WERI-Rb-1 (cell line): ENCODE results near the gene STT3A.
A peak's percentile ranks its signal among the peaks of the same experiment; 100 is the strongest.

Experiments
- DNase-seq: peaks from one replicate; pipeline ENCODE4 v3.0.0-alpha.2; 2020
- H3K27ac ChIP-seq: fragments of 250-450 bp; sonication (Bioruptor Pico); 2 replicates; pipeline ENCODE4 v1.5.1; 2020; ENCODE audit warnings: mild to moderate bottlenecking, moderate library complexity
- H3K27me3 ChIP-seq: fragments of 250-450 bp; sonication (Bioruptor Pico); 2 replicates; pipeline ENCODE4 v1.5.1; 2021; ENCODE audit warnings: mild to moderate bottlenecking, low read depth, moderate library complexity; ENCODE audit not compliant: insufficient read depth, severe bottlenecking
- H3K36me3 ChIP-seq: fragments of 250-450 bp; sonication (Bioruptor Pico); 2 replicates; pipeline ENCODE4 v1.5.1; 2020; ENCODE audit warnings: mild to moderate bottlenecking, moderate library complexity
- H3K4me3 ChIP-seq: 2 replicates; pipeline ENCODE4 v1.5.1; 2011; ENCODE audit warnings: low read depth, mild to moderate bottlenecking, control low read depth, low read length
- H3K9me3 ChIP-seq: fragments of 250-450 bp; sonication (Bioruptor Pico); 2 replicates; pipeline ENCODE4 v1.5.1; 2021; ENCODE audit warnings: mild to moderate bottlenecking, moderate library complexity; ENCODE audit not compliant: severe bottlenecking
- CTCF ChIP-seq: IDR thresholded peaks from 2 replicates; pipeline ENCODE4 v1.5.1; 2011; ENCODE audit warnings: low read depth, mild to moderate bottlenecking, control low read depth, inconsistent platforms, low read length

The STT3A gene

GRCh38 chr11:125592305-125593113 is at the start of gene STT3A:
STT3A (plus strand) TSS chr11:125592852; CDS start chr11:125595916, 3,064 bp downstream.
- H3K27ac ChIP-seq, result peak within 1 kb of the TSS; percentile 82
- H3K9me3 ChIP-seq, result no peaks in the 10 kb centered on the region
- peaks cover 19% of the 10 kb centered on the region for H3K36me3 ChIP-seq
- no peaks in the 10 kb centered on the region for H3K27me3 ChIP-seq
- DNase-seq, result peak; percentile 98
- peak within 1 kb of the TSS; percentile 90 for H3K4me3 ChIP-seq
- TF ChIP-seq CTCF, result no peak

GRCh38 chr11:125550780-125551179 is 41.9 kb upstream of the STT3A start:
- TF ChIP-seq CTCF, result no peak
- Histone ChIP-seq H3K36me3 (no peaks in the 10 kb centered on the region), H3K27me3 (no peaks in the 10 kb centered on the region), H3K4me3 (no peak overlapping the region), H3K27ac (no peak overlapping the region), H3K9me3 (peaks cover 27% of the 10 kb centered on the region)
- no peak for DNase-seq

GRCh38 chr11:125551835-125552342 is 40.8 kb upstream of the STT3A start:
- no peak for DNase-seq
- Histone ChIP-seq H3K27ac (no peak overlapping the region), H3K9me3 (peaks cover 27% of the 10 kb centered on the region), H3K36me3 (no peaks in the 10 kb centered on the region), H3K4me3 (no peak overlapping the region), H3K27me3 (no peaks in the 10 kb centered on the region)
- no peak for TF ChIP-seq CTCF

GRCh38 chr11:125552927-125553326 is 39.7 kb upstream of the STT3A start:
- Histone ChIP-seq H3K27ac (no peak overlapping the region), H3K36me3 (no peaks in the 10 kb centered on the region), H3K9me3 (peaks cover 27% of the 10 kb centered on the region), H3K27me3 (no peaks in the 10 kb centered on the region), H3K4me3 (no peak overlapping the region)
- TF ChIP-seq CTCF, result no peak
- no peak for DNase-seq

- Histone ChIP-seq H3K9me3 (peaks cover 27% of the 10 kb centered on the region), H3K27ac (no peak overlapping the region), H3K4me3 (no peak overlapping the region), H3K27me3 (no peaks in the 10 kb centered on the region), H3K36me3 (no peaks in the 10 kb centered on the region)
- TF ChIP-seq CTCF, result no peak
- no peak for DNase-seq
These were observed 39.3 kb upstream of the STT3A start for GRCh38 chr11:125553357-125553756.
